Measurements from ENCODE around the gene CCDC51. TPM values are rescaled to one million over a fixed set of nuclear protein-coding genes. Genes with fewer than 3 reads are reported as not detected.

Gene CCDC51
- total RNA-seq, 1 donor from 2014 or later, result 9.9 TPM

DNA sequence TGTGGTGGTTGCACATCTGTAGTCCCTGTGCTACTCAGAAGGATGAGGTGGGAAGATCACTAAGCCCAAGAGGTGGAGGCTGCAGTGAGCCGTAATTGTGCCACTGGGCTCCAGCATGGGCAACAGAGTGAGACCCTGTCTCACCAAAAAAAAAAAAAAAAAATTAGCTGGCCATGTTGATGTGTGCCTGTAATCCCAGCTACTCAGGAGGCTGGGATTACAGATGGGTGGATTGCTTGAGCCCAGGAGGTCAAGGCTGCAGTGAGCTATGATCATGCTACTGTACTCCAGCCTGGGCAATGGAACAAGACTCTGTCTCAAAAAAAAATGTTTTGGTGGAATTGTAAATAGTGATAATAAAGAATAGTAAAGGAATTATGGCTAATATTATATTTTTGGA, 16.5 kb upstream of the CCDC51 start:
- H3K36me3 ChIP-seq (ENCODE audit: control insufficient read depth in 3 of 3, insufficient read depth in 3 of 3, low read length in 3 of 3), result peaks cover 41 to 67% (median 59%) of the 10 kb centered on the region in 3 donors
- H3K27me3 ChIP-seq (ENCODE audit: control insufficient read depth in 3 of 3, insufficient read depth in 3 of 3, low read length in 3 of 3), result no peaks in the 10 kb centered on the region
- H3K27ac ChIP-seq (ENCODE audit: low read depth, low read length), result no peak overlapping the region
- H3K9me3 ChIP-seq (ENCODE audit: control insufficient read depth in 3 of 3, low read length in 3 of 3), result no peaks in the 10 kb centered on the region
- H3K9ac ChIP-seq (ENCODE audit: low read depth in 1 of 3, low read length in 3 of 3), result no peak overlapping the region
- no peaks in the 10 kb centered on the region for H3K4me1 ChIP-seq (ENCODE audit: control insufficient read depth in 3 of 3, insufficient read depth in 3 of 3, low read length in 3 of 3)
- no peak overlapping the region for H3K4me3 ChIP-seq (ENCODE audit: low read length in 3 of 3)

- Histone ChIP-seq H3K9me3 (ENCODE audit: control insufficient read depth in 3 of 3, low read length in 3 of 3) (no peaks in the 10 kb centered on the region), H3K4me1 (ENCODE audit: control insufficient read depth in 3 of 3, insufficient read depth in 3 of 3, low read length in 3 of 3) (peaks cover 10 to 16% (median 12%) of the 10 kb centered on the region in 3 donors), H3K4me3 (ENCODE audit: low read length in 3 of 3) (no peak overlapping the region), H3K36me3 (ENCODE audit: control insufficient read depth in 3 of 3, insufficient read depth in 3 of 3, low read length in 3 of 3) (peaks cover 11 to 37% (median 36%) of the 10 kb centered on the region in 3 donors), H3K9ac (ENCODE audit: low read depth in 1 of 3, low read length in 3 of 3) (no peak overlapping the region), H3K27ac (ENCODE audit: low read depth, low read length) (no peak overlapping the region), H3K27me3 (ENCODE audit: control insufficient read depth in 3 of 3, insufficient read depth in 3 of 3, low read length in 3 of 3) (no peaks in the 10 kb centered on the region)
These were observed 11.4 kb upstream of the CCDC51 start for GRCh38 chr3:48451270-48451669.

- Histone ChIP-seq H3K36me3 (ENCODE audit: control insufficient read depth in 3 of 3, insufficient read depth in 3 of 3, low read length in 3 of 3) (peaks cover 16 to 29% (median 26%) of the 10 kb centered on the region in 3 donors), H3K9me3 (ENCODE audit: control insufficient read depth in 3 of 3, low read length in 3 of 3) (no peaks in the 10 kb centered on the region), H3K4me3 (ENCODE audit: low read length in 3 of 3) (peak within 1 kb of the TSS; percentile 93 to 99 (median 94))
These were observed 6.7 kb upstream of the CCDC51 start, which contains the start of gene ATRIP for GRCh38 chr3:48446425-48447193. TSS of gene ATRIP (plus strand) at chr3:48446737. CDS start at chr3:48446846, 109 bp downstream.

GRCh38 chr3:48446043-48446424, 6.1 kb upstream of the CCDC51 start:
- H3K36me3 ChIP-seq (ENCODE audit: control insufficient read depth in 3 of 3, insufficient read depth in 3 of 3, low read length in 3 of 3), result peaks cover 16 to 25% (median 21%) of the 10 kb centered on the region in 3 donors
- no peaks in the 10 kb centered on the region for H3K9me3 ChIP-seq (ENCODE audit: control insufficient read depth in 3 of 3, low read length in 3 of 3)
- peak overlapping the region; percentile 93 to 99 (median 94) for H3K4me3 ChIP-seq (ENCODE audit: low read length in 3 of 3)
- H3K27ac ChIP-seq (ENCODE audit: low read depth, low read length), result peak overlapping the region; percentile 84
- H3K27me3 ChIP-seq (ENCODE audit: control insufficient read depth in 3 of 3, insufficient read depth in 3 of 3, low read length in 3 of 3), result no peaks in the 10 kb centered on the region
- peak overlapping the region; percentile 83 to 94 (median 89) for H3K9ac ChIP-seq (ENCODE audit: low read depth in 1 of 3, low read length in 3 of 3)
- H3K4me1 ChIP-seq (ENCODE audit: control insufficient read depth in 3 of 3, insufficient read depth in 3 of 3, low read length in 3 of 3), result peaks cover 28 to 36% (median 28%) of the 10 kb centered on the region in 3 donors

More at GRCh38 chr3:48446425-48447193, 6.7 kb upstream of the CCDC51 start, which contains the start of gene ATRIP:
- Histone ChIP-seq H3K4me1 (ENCODE audit: control insufficient read depth in 3 of 3, insufficient read depth in 3 of 3, low read length in 3 of 3) (peaks cover 24 to 31% (median 24%) of the 10 kb centered on the region in 3 donors), H3K27me3 (ENCODE audit: control insufficient read depth in 3 of 3, insufficient read depth in 3 of 3, low read length in 3 of 3) (no peaks in the 10 kb centered on the region), H3K9ac (ENCODE audit: low read depth in 1 of 3, low read length in 3 of 3) (peak within 1 kb of the TSS; percentile 83 to 94 (median 89)), H3K27ac (ENCODE audit: low read depth, low read length) (peak within 1 kb of the TSS; percentile 84)

GRCh38 chr3:48445277-48445882, 5.5 kb upstream of the CCDC51 start:
- H3K9me3 ChIP-seq (ENCODE audit: control insufficient read depth in 3 of 3, low read length in 3 of 3), result no peaks in the 10 kb centered on the region
- H3K27ac ChIP-seq (ENCODE audit: low read depth, low read length), result no peak overlapping the region
- no peaks in the 10 kb centered on the region for H3K27me3 ChIP-seq (ENCODE audit: control insufficient read depth in 3 of 3, insufficient read depth in 3 of 3, low read length in 3 of 3)
- H3K4me3 ChIP-seq (ENCODE audit: low read length in 3 of 3), result peak overlapping the region in 2 of 3 donors; percentile 93 to 94
- H3K9ac ChIP-seq (ENCODE audit: low read depth in 1 of 3, low read length in 3 of 3), result peak overlapping the region in 2 of 3 donors; percentile 83 to 94
- H3K36me3 ChIP-seq (ENCODE audit: control insufficient read depth in 3 of 3, insufficient read depth in 3 of 3, low read length in 3 of 3), result peaks cover 16 to 25% (median 18%) of the 10 kb centered on the region in 3 donors
- H3K4me1 ChIP-seq (ENCODE audit: control insufficient read depth in 3 of 3, insufficient read depth in 3 of 3, low read length in 3 of 3), result peaks cover 28 to 40% (median 32%) of the 10 kb centered on the region in 3 donors

GRCh38 chr3:48441940-48442339, 2.0 kb upstream of the CCDC51 start:
- H3K27me3 ChIP-seq (ENCODE audit: control insufficient read depth in 3 of 3, insufficient read depth in 3 of 3, low read length in 3 of 3), result no peaks in the 10 kb centered on the region
- H3K27ac ChIP-seq (ENCODE audit: low read depth, low read length), result no peak overlapping the region
- H3K9ac ChIP-seq (ENCODE audit: low read depth in 1 of 3, low read length in 3 of 3), result no peak overlapping the region
- peaks cover 29 to 37% (median 29%) of the 10 kb centered on the region in 3 donors for H3K4me1 ChIP-seq (ENCODE audit: control insufficient read depth in 3 of 3, insufficient read depth in 3 of 3, low read length in 3 of 3)
- no peak overlapping the region for H3K4me3 ChIP-seq (ENCODE audit: low read length in 3 of 3)
- H3K9me3 ChIP-seq (ENCODE audit: control insufficient read depth in 3 of 3, low read length in 3 of 3), result no peaks in the 10 kb centered on the region
- H3K36me3 ChIP-seq (ENCODE audit: control insufficient read depth in 3 of 3, insufficient read depth in 3 of 3, low read length in 3 of 3), result peaks cover 16 to 25% (median 18%) of the 10 kb centered on the region in 3 donors

DNA sequence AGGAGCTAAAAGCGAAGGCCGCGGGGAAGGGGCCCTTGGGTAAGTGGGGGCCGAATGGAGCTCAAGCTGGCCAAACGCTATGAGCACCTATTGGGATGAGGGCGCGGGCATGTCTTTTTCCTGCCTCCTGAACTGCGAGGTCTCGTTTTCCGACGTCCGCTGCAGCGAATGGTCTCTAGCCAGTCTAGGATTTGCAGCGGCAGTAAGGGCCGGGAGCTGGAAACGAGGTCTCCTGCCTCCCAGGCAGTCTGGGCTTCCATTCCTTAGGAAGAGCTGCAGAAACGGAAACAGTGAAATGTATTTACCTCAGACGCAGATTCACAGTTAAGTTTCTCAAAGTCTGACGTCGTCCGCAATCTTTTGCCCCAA, 655 bp upstream of the CCDC51 start:
- H3K9ac ChIP-seq (ENCODE audit: low read depth in 1 of 3, low read length in 3 of 3), result peak overlapping the region; percentile 82 to 94 (median 84)
- peaks cover 20 to 27% (median 23%) of the 10 kb centered on the region in 3 donors for H3K4me1 ChIP-seq (ENCODE audit: control insufficient read depth in 3 of 3, insufficient read depth in 3 of 3, low read length in 3 of 3)
- peaks cover 16 to 25% (median 18%) of the 10 kb centered on the region in 3 donors for H3K36me3 ChIP-seq (ENCODE audit: control insufficient read depth in 3 of 3, insufficient read depth in 3 of 3, low read length in 3 of 3)
- peak overlapping the region; percentile 92 to 100 (median 99) for H3K4me3 ChIP-seq (ENCODE audit: low read length in 3 of 3)
- H3K9me3 ChIP-seq (ENCODE audit: control insufficient read depth in 3 of 3, low read length in 3 of 3), result no peaks in the 10 kb centered on the region
- no peaks in the 10 kb centered on the region for H3K27me3 ChIP-seq (ENCODE audit: control insufficient read depth in 3 of 3, insufficient read depth in 3 of 3, low read length in 3 of 3)
- H3K27ac ChIP-seq (ENCODE audit: low read depth, low read length), result peak overlapping the region; percentile 87

- no peaks in the 10 kb centered on the region for H3K9me3 ChIP-seq (ENCODE audit: control insufficient read depth in 3 of 3, low read length in 3 of 3)
- H3K4me3 ChIP-seq (ENCODE audit: low read length in 3 of 3), result no peak overlapping the region
- H3K36me3 ChIP-seq (ENCODE audit: control insufficient read depth in 3 of 3, insufficient read depth in 3 of 3, low read length in 3 of 3), result peaks cover 16 to 18% (median 17%) of the 10 kb centered on the region in 3 donors
- no peak overlapping the region for H3K9ac ChIP-seq (ENCODE audit: low read depth in 1 of 3, low read length in 3 of 3)
- peaks cover 18 to 30% (median 23%) of the 10 kb centered on the region in 3 donors for H3K4me1 ChIP-seq (ENCODE audit: control insufficient read depth in 3 of 3, insufficient read depth in 3 of 3, low read length in 3 of 3)
- no peaks in the 10 kb centered on the region for H3K27me3 ChIP-seq (ENCODE audit: control insufficient read depth in 3 of 3, insufficient read depth in 3 of 3, low read length in 3 of 3)
- no peak overlapping the region for H3K27ac ChIP-seq (ENCODE audit: low read depth, low read length)
These were observed 2.1 kb downstream of the CCDC51 start for GRCh38 chr3:48437812-48438211.

DNA sequence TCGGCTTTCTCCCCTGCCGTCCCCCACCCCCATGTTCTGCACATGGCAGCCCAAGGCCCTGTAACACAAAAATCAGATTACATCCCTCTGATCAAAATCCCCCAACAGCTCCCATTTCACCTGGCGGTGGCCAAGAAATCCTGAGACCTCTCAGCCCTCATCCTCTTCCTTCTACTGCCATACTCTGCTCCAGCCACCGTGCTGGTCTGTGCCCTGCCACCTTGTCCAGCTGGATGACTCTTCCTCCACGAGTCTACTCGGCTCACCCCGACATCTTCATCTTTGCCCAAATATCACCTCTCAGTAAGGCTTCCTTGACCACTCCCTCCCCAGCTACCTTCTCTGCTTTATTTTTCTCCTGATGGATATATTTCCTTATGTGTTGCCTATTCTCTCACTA, 3.1 kb downstream of the CCDC51 start:
- no peak overlapping the region for H3K27ac ChIP-seq (ENCODE audit: low read depth, low read length)
- H3K36me3 ChIP-seq (ENCODE audit: control insufficient read depth in 3 of 3, insufficient read depth in 3 of 3, low read length in 3 of 3), result peaks cover 19 to 23% (median 19%) of the 10 kb centered on the region in 3 donors
- H3K9me3 ChIP-seq (ENCODE audit: control insufficient read depth in 3 of 3, low read length in 3 of 3), result no peaks in the 10 kb centered on the region
- H3K27me3 ChIP-seq (ENCODE audit: control insufficient read depth in 3 of 3, insufficient read depth in 3 of 3, low read length in 3 of 3), result no peaks in the 10 kb centered on the region
- no peak overlapping the region for H3K4me3 ChIP-seq (ENCODE audit: low read length in 3 of 3)
- H3K9ac ChIP-seq (ENCODE audit: low read depth in 1 of 3, low read length in 3 of 3), result no peak overlapping the region
- peaks cover 16 to 27% (median 21%) of the 10 kb centered on the region in 3 donors for H3K4me1 ChIP-seq (ENCODE audit: control insufficient read depth in 3 of 3, insufficient read depth in 3 of 3, low read length in 3 of 3)

DNA sequence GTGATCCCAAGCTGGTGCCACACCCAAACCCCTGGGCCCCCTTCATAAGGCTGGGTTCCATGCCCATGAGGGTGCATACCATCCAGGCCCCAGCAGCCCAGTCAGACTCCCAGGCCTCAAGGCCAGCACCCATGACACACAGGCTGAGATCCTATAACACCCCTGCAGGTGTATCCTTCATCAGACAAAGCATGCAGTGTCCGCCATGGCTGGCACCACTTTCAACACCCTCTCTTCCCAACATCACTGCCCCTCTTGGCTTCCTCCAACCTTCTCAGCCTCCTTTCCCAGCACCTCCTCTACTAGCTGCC, 3.5 kb downstream of the CCDC51 start:
- H3K4me1 ChIP-seq (ENCODE audit: control insufficient read depth in 3 of 3, insufficient read depth in 3 of 3, low read length in 3 of 3), result peaks cover 12 to 23% (median 17%) of the 10 kb centered on the region in 3 donors
- H3K9ac ChIP-seq (ENCODE audit: low read depth in 1 of 3, low read length in 3 of 3), result peak overlapping the region in 1 of 3 donors; percentile 40
- peaks cover 16 to 18% (median 17%) of the 10 kb centered on the region in 3 donors for H3K36me3 ChIP-seq (ENCODE audit: control insufficient read depth in 3 of 3, insufficient read depth in 3 of 3, low read length in 3 of 3)
- H3K27me3 ChIP-seq (ENCODE audit: control insufficient read depth in 3 of 3, insufficient read depth in 3 of 3, low read length in 3 of 3), result no peaks in the 10 kb centered on the region
- H3K27ac ChIP-seq (ENCODE audit: low read depth, low read length), result no peak overlapping the region
- no peaks in the 10 kb centered on the region for H3K9me3 ChIP-seq (ENCODE audit: control insufficient read depth in 3 of 3, low read length in 3 of 3)
- H3K4me3 ChIP-seq (ENCODE audit: low read length in 3 of 3), result no peak overlapping the region
